ENCODE measurements around the gene TRAF3IP3.

DNA sequence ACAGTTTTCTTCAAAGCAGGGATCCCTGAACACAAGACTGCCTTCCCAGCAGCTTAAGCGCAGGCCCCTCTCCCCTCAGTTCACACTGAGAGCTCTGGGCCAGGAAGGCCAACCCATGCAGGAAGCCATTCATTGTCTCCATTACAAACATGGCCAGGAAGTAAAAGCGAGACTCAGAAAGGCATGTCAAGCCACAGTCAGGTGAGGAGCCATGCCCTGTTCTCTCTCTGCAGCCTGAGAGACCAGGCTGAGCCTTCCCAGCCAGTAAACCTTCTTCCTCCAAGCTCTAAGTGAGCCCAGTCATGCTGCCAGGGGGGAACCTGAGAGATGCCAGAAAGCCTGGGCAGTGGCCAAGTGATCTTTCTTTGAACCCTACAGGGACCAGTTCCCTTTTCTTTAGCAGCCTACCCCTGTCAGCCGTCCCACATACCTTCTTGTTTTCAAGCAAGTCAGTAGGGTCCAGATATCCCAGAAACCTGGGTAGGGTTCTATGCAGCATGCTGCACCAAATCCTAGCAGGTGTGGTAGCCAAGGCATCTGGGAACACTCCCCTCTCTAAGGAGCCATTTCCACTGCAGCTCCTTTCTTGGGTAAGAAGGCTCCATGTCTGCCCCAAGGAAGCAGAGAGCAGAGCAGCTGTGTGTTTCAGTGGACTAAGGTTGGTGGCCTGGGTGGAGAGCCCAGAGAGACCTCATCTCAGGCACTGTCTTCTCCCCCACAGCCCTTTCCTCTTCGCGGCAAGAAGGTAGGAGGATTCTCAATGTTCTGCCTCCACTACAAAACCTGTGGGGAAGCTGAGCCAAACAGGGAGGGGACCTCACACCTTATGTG lies 977 bp downstream of the TRAF3IP3 start:
- TF ChIP-seq GATA2 (IDR thresholded peaks at IDR 0.05; ENCODE audit: low read depth, low read length) (no peak), GATA3 (IDR thresholded peaks at IDR 0.05; ENCODE audit: low read depth, low read length) (no peak)

All from SH-SY5Y (cell line).